Stomach (tissue), 9 donors: ENCODE data around the gene SPATA6. TPM values are rescaled to one million over a fixed set of nuclear protein-coding genes. Genes with fewer than 3 reads are reported as not detected.
"Not testable (repeated sequence)": the region's sequence is repeated elsewhere in the genome, so short reads cannot be mapped to it uniquely, and the experiment has no call there.

Experiments used
- DNase-seq, 2 donors: peaks; one replicate each; pipeline versions ENCODE4 v3.0.0 to v3.0.0-alpha.2; 2013 to 2019
- H3K27ac ChIP-seq, 5 donors: fragments of 200-600 bp in 4 of 5; sonication (generic) in 4 of 5; one replicate each; pipeline ENCODE4 v1.5.1; 2013 to 2019; ENCODE audit warnings: mild to moderate bottlenecking in 1 of 5, moderate library complexity in 1 of 5
- H3K27me3 ChIP-seq, 3 donors: fragments of 200-600 bp; sonication (generic); one replicate each; pipeline ENCODE4 v1.5.1; 2017 to 2019; ENCODE audit warnings: mixed run types in 1 of 3
- H3K36me3 ChIP-seq, 4 donors: fragments of 200-600 bp; sonication (generic); 1 replicate in 3 of 4; 2 replicates in 1 of 4; pipeline ENCODE4 v1.5.1; 2016 to 2019
- H3K4me1 ChIP-seq, 4 donors: fragments of 200-600 bp; sonication (generic); one replicate each; pipeline ENCODE4 v1.5.1; 2016 to 2019
- H3K4me3 ChIP-seq, 4 donors: fragments of 200-600 bp; sonication (generic) in 3 of 4; one replicate each; pipeline ENCODE4 v1.5.1; 2016 to 2019; ENCODE audit warnings: mild to moderate bottlenecking in 1 of 4
- H3K9me3 ChIP-seq, 4 donors: fragments of 200-600 bp; sonication (generic); one replicate each; pipeline ENCODE4 v1.5.1; 2016 to 2019
- CTCF ChIP-seq, 7 experiments: fragments of 450-650 bp in 4 of 7; fragments of 200-600 bp in 3 of 7; sonication (generic) in 3 of 7; IDR thresholded peaks; one replicate each; pipeline ENCODE4 v1.5.1; 2016 to 2019; ENCODE audit warnings: antibody characterized with exemption in 7 of 7, control low read depth in 2 of 7, mild to moderate bottlenecking in 1 of 7
- EP300 ChIP-seq: sonication (generic); formaldehyde crosslinking; IDR thresholded peaks from one replicate; pipeline ENCODE4 v1.6.1; 2017; ENCODE audit warnings: antibody characterized with exemption
- POLR2A ChIP-seq, 4 donors: fragments of 450-650 bp; IDR thresholded peaks; one replicate each; pipeline ENCODE4 v1.6.1; 2016; ENCODE audit warnings: antibody characterized with exemption in 4 of 4, control low read depth in 2 of 4, mild to moderate bottlenecking in 1 of 4, moderate library complexity in 1 of 4
- POLR2AphosphoS5 ChIP-seq, 3 donors: sonication (generic); formaldehyde crosslinking; IDR thresholded peaks; one replicate each; pipeline ENCODE4 v1.6.1; 2016; ENCODE audit warnings: antibody characterized with exemption in 3 of 3
- WGBS, 5 donors: extraction: QIAGEN DNeasy Blood & Tissue Kit in 3 of 5; methylation state at CpG; one replicate each; pipeline versions ENCODE4 v1.1.5 to v1.1.7; 2013 to 2018; 5-methylcytosine and 5-hydroxymethylcytosine counted together
- intact Hi-C: fragments of 100-400 bp; cut with DNase I; formaldehyde crosslinking; loops from one replicate; pipeline ENCODE4 v1.15.1; 2023; ENCODE audit warnings: low total_unique reads
- polyA plus RNA-seq, 3 donors: library from polyadenylated mRNA; stranded (reverse); fragments of 200-250 nt; gene quantifications; one replicate each; pipeline ENCODE4 v1.2.3, GENCODE V29; 2013
- total RNA-seq, 5 donors: library from RNA; depleted of rRNA; stranded (reverse); fragments of >200 nt; gene quantifications; one replicate each; pipeline versions ENCODE4 v1.1.0 to v1.2.3, GENCODE V29; 2014 to 2016
- donor health status: healthy with polysubstance abuse.
- donor health status: Bipolar disorder and iron deficiency.
- donor health status: healthy.

SPATA6 gene
- total and polyA plus RNA-seq, 8 donors, result 3.1 to 59.1 (median 14.9) TPM

DNA sequence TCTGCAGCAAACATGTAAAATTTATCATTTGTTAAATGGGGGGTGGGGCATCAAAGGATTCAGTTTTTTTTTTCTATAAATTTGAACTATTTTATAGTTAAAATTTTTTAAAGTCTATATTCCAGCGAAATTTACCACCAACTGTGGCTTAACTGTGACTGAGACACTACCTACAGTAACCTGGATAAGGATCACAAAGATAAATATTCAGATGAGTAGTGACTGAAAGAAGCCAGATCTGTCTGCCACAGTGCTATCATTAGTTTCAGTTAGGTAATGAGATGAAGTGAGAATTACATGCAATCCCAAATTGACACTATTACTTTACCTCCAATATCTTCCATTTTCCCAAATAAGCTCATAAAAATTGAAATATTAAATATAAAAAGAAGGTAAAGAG, 5.4 kb downstream of the SPATA6 start:
- no peak overlapping the region for H3K27ac ChIP-seq
- intact Hi-C loops, result no loop called here
- peaks cover 14 to 44% (median 27%) of the 10 kb centered on the region in 4 donors for H3K4me1 ChIP-seq
- DNase-seq, result no peak
- no peaks in the 10 kb centered on the region for H3K36me3 ChIP-seq
- TF ChIP-seq EP300 (no peak), CTCF (IDR thresholded peaks at IDR 0.05) (no peak), POLR2A (IDR thresholded peaks at IDR 0.05) (no peak), POLR2AphosphoS5 (IDR thresholded peaks at IDR 0.05) (no peak)
- 86 to 95% (median 90%) methylated on average over 1 of the region's 1 CpG for WGBS, 5 donors
- no peaks in the 10 kb centered on the region for H3K27me3 ChIP-seq
- H3K4me3 ChIP-seq, result no peak overlapping the region
- H3K9me3 ChIP-seq, result no peaks in the 10 kb centered on the region

DNA sequence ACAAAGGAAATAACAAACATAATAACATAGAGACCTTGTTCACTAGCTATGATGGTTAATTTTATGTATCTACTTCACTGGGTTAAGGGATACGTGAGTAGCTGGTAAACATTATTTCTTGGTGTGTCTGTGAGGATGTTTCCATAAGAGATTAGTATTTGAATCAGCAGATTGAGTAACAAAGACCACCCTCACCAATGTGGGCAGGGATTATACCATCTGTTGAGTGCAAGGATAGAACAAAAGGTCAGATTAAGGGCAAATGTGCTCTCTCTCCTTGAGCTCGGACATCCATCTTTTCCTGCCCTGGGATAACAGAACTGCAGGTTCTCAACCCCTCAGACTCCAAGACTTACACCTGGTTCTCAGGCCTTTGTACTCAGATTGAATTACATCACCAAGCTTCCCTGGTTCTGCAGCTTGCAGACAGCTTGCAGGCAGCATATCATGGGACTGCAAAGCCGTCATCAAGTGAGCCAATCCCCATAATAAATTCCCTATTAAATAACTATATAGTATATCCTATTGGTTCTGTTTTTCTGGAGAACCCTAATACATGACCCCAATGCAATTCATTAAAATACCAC, 9.2 kb downstream of the SPATA6 start:
- WGBS, 5 donors, result 85 to 93% (median 89%) methylated on average over 3 of the region's 3 CpGs
- Histone ChIP-seq H3K4me1 (peaks cover 0 to 14% (median 4%) of the 10 kb centered on the region in 4 donors), H3K9me3 (no peaks in the 10 kb centered on the region), H3K27me3 (no peaks in the 10 kb centered on the region), H3K4me3 (no peak overlapping the region), H3K27ac (no peak overlapping the region), H3K36me3 (no peaks in the 10 kb centered on the region)
- no peak for DNase-seq
- TF ChIP-seq CTCF (IDR thresholded peaks at IDR 0.05) (no peak), POLR2A (IDR thresholded peaks at IDR 0.05) (no peak), POLR2AphosphoS5 (IDR thresholded peaks at IDR 0.05) (no peak), EP300 (no peak)
- intact Hi-C loops, result no loop called here

DNA sequence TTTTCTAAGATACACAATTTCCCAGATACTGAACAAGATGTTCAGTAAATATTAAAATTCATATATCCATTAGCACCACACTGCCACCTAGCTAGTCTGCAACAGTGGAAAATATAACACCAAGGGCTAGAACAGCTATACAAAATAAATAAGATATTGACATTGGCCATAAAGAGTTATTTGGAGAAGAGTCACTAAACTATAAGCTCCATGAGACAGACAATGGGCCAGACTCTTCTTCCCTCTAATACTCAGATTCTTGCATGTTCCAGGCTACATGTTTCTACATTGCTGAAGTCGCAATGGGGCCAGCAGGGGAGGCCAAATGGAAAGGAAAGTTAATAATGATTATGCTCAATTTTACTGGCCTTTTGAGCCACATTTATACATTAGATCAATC, 21.5 kb downstream of the SPATA6 start:
- TF ChIP-seq CTCF (IDR thresholded peaks at IDR 0.05) (peak in 1 of 7 experiments; percentile 19), POLR2A (IDR thresholded peaks at IDR 0.05) (no peak)
- Histone ChIP-seq H3K4me3 (no peak overlapping the region), H3K27me3 (no peaks in the 10 kb centered on the region), H3K36me3 (peaks cover 0 to 17% (median 11%) of the 10 kb centered on the region in 4 donors), H3K27ac (no peak overlapping the region), H3K4me1 (no peaks in the 10 kb centered on the region), H3K9me3 (no peaks in the 10 kb centered on the region)
- 87 to 100% (median 88%) methylated on average over 1 of the region's 1 CpG for WGBS, 5 donors
- intact Hi-C loops, result no loop called here
- peak in 1 of 2 donors; percentile 24 for DNase-seq

DNA sequence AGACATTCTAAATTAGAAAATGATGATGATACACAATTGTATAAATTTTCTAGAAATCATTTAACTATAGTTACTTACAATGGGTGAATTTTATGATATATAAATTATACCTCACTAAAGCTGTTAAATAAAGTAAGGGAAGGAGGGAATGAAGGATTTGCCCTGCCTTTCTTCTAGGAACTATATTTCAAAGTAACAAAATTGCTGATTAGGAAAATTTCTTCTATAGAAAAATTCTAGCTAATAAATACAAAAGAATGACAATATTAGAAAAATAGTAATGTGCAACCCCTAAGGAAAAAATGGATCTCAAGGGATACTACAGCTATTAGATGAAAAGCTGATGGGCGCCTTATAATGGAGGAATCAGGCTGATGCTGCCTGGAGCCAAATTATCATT, 23.1 kb downstream of the SPATA6 start:
- intact Hi-C loops, result no loop called here
- H3K4me3 ChIP-seq, result no peak overlapping the region
- H3K27me3 ChIP-seq, result no peaks in the 10 kb centered on the region
- no peaks in the 10 kb centered on the region for H3K4me1 ChIP-seq
- TF ChIP-seq POLR2AphosphoS5 (IDR thresholded peaks at IDR 0.05) (no peak), POLR2A (IDR thresholded peaks at IDR 0.05) (no peak), EP300 (no peak), CTCF (IDR thresholded peaks at IDR 0.05) (no peak)
- H3K27ac ChIP-seq, result no peak overlapping the region
- 96 to 100% (median 97%) methylated on average over 1 of the region's 1 CpG for WGBS, 5 donors
- H3K9me3 ChIP-seq, result peaks cover 0 to 8% (median 3%) of the 10 kb centered on the region in 4 donors
- peaks cover 3 to 30% (median 18%) of the 10 kb centered on the region in 4 donors for H3K36me3 ChIP-seq
- no peak for DNase-seq

GRCh38 chr1:48444186-48444585, 27.8 kb downstream of the SPATA6 start:
- Histone ChIP-seq H3K36me3 (peaks cover 3 to 26% (median 20%) of the 10 kb centered on the region in 4 donors), H3K9me3 (peaks cover 0 to 13% (median 5%) of the 10 kb centered on the region in 4 donors)
- intact Hi-C loops, H3K27me3 ChIP-seq, H3K27ac ChIP-seq, H3K4me3 ChIP-seq, DNase-seq, H3K4me1 ChIP-seq: not testable (repeated sequence)
- WGBS, 5 donors, result 93 to 96% (median 94%) methylated on average over 7 of the region's 7 CpGs
